HG03378 (cell line): ENCODE data around the gene IKZF3.
"Not testable (repeated sequence)": the region's sequence is repeated elsewhere in the genome, so short reads cannot be mapped to it uniquely, and the experiment has no call there.

Source experiments
- ATAC-seq: cut with Tn5 transposase; IDR thresholded peaks from one replicate; pipeline ENCODE4 v1.9.1; 2021; ENCODE audit warnings: mild to moderate bottlenecking, moderate library complexity; ENCODE audit not compliant: unreplicated experiment

The IKZF3 gene

DNA sequence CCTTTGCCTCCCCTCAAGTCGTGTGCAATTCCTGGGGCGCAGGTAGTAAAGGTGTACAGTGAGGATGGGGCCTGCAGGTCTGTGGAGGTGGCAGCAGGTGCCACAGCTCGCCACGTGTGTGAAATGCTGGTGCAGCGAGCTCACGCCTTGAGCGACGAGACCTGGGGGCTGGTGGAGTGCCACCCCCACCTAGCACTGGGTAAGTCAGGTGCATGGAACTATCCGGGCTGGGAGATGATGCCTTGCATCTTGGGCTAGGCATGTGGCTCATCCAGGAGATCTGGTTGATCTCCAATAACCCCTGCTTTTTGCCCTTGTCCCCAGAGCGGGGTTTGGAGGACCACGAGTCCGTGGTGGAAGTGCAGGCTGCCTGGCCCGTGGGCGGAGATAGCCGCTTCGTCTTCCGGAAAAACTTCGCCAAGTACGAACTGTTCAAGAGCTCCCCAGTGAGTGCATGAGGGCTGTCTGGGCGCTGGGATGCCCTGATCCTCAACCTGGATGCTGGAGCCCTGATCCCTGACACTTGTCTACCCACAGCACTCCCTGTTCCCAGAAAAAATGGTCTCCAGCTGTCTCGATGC, 121.2 kb downstream of the IKZF3 start:
- ATAC-seq = no peak

DNA sequence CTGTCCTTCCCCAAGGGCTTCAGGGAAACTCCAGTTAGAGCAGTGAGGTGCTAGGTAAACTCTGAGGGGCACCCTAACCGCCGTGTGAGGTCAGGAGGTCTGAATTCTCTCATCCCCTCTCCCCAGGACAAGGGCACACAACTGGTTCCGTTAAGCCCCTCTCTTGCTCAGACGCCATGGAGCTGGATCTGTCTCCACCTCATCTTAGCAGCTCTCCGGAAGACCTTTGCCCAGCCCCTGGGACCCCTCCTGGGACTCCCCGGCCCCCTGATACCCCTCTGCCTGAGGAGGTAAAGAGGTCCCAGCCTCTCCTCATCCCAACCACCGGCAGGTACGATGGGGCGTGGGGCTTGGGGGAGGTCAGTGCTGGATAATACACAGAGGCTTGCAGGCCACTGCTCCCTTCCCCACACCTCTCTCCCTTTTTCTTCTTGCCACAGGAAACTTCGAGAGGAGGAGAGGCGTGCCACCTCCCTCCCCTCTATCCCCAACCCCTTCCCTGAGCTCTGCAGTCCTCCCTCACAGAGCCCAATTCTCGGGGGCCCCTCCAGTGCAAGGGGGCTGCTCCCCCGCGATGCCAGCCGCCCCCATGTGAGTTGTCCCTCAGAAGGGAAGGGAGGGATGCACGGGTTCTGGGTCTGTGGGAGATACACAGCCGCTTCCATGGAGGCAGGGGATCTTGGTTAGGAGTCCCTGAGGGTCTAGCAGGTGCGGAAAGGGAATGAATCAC, 121.8 kb downstream of the IKZF3 start:
- no peak for ATAC-seq

DNA sequence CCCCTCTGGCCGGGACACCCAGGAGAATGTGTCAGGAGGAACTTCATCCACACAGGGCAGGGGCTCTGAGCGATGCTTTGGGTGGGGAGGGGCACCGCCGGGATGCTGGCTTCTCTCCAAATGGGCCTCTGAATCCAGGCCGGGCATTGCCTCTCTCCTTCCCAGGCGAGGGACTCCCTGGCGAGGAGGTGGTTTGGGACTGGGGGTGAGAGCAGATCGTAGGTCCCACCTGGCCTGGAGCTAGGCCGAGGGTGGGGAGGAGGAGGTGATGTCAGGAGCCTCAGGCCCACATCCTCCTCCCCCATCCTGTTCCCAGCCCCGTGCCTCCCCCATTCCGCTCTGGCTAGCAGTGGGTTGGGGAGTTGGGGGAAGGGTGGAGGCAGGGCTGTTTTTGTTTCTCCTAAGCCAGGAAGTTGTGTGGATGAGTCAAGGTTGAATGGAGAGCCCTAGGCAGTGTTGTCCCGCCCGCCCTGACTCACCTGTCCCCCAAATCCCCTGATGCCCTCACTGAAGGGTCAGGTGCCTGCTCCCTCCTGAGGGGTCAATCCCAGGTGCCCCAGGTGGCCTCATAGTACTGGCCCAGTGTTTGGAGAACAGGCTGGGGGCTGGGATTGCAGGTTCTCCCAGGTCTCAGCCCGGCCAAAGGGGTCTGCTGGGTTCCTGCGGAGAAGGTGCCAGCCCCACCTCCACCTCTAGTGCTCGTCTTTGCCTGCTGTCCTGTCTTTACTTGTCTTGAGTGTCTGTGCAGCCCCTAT, 123.6 kb downstream of the IKZF3 start:
- ATAC-seq = no peak

DNA sequence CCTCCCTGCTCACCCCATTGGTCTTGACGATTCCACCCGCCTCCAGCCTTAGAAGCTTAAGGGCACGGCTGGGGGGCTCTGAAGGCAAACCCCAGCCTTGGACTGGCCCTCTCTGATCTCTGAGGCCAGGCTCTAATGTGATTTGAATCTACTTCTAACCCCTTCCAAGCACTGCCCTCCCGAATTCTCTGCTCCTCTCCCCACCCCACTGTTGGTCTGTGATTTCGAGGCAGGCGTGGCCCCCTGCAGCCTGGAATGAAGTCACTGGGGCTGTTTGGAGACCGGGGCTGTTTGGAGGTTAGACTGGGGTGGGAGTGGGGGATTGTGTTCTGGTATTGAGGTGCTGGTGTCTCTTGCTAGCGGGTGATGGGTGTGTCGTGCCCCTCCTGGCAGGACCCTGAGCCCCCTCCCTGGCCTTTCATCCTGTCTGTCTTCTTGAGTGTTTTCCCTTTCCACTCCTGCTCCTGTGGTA, 124.2 kb downstream of the IKZF3 start:
- no peak for ATAC-seq

DNA sequence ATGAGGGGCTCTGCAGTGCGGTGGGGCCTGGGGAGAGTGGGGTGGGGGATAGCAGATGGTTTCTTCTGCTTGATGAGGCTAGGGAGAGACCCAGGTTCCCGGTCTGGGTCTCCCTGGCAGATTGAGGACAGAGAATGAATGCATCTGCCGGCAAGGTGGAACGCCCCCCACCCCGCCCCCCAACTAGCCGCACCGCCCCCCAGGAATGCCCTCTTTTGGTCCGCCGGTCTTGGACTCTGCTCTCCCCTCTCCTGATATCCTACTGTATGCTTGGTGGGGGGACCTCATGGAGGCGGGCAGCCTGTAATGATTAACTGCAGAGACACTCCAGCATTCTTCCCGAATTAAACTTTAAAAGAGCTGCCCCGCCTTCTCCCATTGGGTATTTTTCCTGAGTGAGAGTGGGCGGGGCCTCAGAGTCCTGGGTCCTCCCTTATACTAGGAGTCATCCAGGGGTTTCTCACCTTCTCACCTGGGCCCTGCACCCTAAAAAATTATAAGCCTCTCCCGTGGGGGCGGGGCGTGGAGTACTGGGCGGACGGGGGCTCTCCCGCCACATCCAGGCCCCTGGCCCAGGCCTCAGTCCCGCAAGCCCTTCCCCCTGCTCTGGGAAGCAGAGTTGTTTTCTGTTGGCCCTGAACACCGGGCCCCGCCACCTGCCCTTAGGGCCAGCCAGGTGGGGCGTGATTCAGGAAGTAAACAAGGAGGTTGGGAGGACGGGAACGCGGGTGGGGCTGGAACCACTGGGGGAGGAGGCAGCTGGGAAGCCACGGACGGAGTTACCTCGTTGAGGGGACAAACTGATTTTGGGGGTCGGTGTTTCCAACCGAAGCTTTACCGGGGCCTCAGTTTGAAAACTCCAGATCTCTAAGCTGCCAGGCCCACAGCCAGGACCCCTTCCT, 124.9 kb downstream of the IKZF3 start:
- no peak for ATAC-seq

DNA sequence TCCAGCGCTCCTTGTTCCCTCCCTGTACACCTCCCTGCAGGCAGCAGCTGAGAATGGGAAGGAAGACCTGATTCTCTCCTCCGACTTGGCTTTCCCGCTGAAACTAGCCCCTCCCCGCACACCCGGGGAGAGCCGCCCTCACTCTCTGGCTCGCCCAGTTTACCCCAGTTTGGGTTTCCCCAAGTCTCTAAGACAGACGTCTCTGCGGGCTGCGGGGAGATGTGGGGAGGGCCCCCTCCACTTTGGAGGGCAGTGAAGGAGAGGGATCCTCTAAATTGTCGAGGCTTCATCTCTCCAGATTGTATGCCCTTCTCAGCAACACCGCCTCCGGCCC, 125.6 kb downstream of the IKZF3 start:
- ATAC-seq = no peak

DNA sequence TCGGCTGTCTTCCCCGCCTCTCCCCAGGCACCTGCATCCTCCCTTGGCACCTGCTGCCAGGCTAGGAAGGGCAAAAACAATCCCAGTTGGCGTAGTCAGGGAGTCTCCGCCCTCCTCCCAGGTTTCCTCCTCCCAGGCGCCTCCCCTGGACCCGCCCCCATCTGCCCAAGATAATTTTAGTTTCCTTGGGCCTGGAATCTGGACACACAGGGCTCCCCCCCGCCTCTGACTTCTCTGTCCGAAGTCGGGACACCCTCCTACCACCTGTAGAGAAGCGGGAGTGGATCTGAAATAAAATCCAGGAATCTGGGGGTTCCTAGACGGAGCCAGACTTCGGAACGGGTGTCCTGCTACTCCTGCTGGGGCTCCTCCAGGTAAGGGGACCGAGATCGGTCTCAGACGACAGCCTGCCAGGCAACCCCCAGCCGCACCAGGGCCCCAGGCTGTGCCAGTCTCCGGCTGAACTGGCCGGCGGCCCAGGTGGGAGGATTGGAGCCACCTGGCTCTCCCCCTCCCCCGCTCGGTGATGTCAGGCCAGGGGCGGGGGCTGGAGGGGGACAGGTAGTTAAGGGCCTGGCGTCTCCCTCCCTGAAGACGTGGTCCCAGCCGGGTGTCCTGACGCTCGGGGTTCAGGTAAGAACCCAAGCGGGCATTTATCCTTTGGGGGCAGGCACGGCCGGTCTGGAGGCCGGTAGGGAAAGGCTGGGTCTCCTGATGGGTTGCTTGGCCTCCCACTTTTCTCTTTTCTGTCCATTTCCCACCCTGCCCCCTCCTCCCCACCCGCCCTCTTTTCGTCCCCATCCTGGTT, 126.1 kb downstream of the IKZF3 start, which contains the start of gene GRB7:
TSS of gene GRB7 (plus strand) at position 179 of the 808 bp plus-strand sequence. CDS start 4,364 bp downstream, outside the sequence.
- ATAC-seq = no peak

DNA sequence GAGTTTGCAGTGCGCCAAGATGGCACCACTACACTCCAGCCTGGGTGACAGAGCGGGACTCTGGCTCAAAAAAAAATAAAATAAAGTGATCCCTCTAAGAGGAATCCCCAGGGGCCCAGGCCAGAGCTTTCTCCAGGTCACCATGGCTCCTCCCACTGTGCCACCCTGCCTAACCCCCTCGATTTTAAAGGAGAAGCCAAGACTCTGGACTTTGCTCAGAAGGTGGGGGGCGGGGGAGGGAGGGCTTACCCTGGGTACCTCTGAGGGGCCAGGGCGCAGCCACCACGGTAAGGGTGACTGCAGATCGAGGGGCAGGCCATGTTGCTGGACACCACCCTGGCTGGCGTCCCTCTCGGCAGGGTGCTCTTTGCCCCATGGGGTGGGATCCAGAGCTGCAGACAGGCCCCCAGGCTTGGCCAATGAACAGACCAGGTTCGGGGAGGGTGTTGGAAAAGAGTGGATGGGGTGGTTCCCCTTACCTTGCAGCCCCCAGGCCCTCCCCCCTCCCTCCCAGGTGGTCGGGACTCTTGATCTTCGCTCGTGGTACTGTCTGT, 126.8 kb downstream of the IKZF3 start:
- no peak for ATAC-seq

DNA sequence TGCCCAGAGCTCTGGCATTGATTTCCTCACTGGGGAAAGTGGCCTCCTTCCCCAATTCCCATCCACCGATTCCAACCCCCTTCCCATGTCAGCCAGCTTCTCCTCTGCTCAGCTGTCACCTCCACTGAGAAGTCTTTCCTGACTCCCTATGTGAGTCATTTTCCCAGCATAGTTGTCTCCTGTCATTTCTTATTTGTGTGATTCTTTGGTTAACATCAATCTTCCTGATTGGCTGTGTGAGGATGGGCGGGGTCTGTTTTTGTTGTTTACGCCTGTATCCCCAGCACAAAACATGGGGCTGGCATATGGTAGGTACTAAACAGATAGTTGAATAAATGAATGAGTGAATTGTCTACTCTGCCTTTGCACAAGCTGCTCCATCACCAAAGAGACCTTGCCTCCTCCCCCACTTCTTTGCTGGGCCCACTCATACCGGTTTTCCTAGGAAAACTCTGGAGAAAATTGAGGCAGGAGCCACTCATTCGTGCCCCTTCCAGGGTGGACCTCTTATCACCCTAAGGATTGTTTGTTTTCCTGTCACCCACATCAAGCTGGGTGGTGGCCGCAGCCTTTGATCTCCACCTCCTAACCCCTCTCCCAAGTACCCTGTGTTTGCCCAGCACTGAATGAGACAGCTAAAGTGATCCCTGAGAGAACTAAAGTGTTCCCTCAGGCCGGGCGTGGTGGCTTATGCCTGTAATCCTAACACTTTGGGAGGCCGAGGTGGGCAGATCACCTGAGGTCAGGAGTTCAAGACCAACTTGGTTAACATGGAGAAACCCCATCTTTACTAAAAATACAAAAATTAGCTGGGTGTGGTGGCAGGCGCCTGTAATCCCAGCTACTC, 127.6 kb downstream of the IKZF3 start:
- ATAC-seq = no peak

DNA sequence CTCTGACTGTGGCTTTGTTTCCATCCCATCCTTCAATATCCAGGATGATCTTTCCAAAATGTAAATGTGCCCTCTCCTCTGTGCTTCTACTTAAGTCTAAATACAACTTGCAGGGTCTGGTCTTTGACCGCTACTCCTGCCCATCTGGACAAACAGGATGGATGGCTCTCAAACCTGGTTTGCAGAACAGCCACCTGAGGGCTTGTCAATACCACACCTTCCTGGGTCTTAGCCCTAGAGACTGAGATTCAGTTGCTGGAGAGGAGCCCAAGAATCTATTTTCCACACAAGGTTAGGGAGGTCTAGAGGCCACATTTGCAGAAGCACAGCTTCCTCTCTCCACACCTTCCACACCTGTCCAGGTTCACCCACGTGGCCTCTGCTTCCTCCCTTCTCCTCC, 128.2 kb downstream of the IKZF3 start:
- ATAC-seq = no peak

DNA sequence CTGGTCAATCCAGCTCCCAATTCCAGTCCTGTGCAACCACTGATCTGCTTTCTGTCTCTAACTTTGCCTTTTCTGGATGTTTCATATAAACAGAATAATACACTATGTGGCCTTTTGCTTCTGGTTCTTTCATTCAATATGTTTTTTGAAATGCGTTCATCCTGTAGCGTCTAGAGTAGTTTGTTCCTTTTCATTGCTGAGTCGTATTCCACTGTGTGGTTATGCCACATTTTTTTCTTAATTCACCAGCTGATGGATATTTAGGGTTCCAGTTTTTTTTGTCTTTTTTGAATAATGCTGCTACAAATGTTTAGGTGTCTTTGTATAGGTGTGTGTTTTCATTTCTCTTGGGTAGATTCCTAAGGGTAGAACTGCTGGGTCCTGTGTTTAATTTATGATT, 131.5 kb downstream of the IKZF3 start:
- ATAC-seq = no peak

DNA sequence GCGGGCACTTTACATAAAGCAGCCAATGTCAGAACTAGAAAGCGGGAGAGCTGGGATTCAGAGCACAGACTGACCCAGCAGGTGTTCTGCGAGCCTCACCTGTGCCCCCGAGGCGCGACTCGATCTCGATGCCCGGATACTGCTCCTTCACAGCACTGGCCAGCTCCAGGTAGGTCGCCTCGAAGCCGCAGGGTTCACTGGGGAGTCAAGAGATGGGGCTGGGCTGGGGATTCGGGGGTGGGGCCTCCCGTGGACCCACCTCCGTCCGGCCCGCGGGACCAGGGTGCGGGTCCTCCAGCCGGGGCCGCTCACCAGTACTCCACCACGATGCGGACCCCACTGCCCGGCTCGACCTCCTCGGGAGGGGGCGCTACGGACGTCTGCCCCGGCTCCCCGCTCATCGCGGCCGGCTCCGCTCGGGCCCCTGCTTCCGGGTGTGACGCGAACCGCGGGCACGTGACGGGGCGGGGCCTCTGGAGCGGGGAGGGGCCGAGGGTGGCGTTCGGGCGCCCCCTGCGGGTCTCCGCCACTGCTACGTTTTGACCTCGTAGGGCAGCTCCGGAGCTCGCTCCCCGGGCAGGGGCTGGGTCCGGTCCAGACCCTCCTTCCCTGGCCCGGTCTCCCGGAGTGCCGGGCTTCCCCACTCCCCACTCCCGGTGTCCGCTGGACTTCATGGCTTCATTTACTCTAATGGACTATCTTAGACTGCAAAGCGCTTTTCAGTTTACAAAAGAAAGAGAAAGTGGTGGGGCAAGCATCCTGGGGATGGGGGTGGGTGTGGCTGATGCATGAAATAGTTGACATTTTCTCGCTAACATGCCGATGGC, 133.8 kb downstream of the IKZF3 start, which contains the start of gene MIEN1:
TSS of gene MIEN1 (minus strand) at position 438 of the 827 bp plus-strand sequence. CDS start at position 401, 37 bp downstream.
- ATAC-seq = peak; percentile 57

DNA sequence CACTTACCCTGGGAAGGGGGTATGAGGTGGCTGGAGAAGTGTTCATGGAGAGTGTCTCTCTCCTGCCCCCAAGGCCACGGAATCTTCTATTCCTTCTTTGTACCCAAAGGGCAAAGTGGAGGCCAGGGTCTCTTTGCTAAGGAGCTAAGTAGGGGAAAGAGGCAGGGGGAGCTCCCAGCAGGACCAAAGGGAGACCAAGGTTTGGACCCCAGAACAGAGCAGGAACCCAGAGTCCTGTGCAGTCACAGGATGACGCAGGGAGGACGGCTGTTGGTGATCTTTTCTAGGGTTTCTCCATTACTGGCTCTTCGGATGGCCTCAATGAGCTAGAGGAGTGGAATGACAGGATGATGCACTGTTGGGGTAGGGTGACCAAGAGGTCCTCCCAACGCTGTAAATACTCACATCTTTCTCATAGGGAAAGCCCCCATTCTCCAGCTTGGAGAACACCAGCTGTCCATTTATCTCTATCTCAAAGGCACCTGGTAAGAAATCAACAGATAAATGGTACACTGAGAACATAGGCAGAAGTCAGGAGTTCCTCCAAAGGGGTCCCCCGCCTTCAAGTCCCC, 134.7 kb downstream of the IKZF3 start:
- ATAC-seq = no peak

DNA sequence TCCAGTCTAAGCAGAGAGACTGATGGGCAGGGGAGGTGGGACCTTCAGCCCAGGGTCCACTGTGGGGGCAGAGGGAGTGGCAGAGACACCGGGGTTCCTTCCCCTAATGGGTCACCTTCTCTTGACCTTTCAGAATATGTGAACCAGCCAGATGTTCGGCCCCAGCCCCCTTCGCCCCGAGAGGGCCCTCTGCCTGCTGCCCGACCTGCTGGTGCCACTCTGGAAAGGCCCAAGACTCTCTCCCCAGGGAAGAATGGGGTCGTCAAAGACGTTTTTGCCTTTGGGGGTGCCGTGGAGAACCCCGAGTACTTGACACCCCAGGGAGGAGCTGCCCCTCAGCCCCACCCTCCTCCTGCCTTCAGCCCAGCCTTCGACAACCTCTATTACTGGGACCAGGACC, 136.6 kb downstream of the IKZF3 start:
- no peak for ATAC-seq

DNA sequence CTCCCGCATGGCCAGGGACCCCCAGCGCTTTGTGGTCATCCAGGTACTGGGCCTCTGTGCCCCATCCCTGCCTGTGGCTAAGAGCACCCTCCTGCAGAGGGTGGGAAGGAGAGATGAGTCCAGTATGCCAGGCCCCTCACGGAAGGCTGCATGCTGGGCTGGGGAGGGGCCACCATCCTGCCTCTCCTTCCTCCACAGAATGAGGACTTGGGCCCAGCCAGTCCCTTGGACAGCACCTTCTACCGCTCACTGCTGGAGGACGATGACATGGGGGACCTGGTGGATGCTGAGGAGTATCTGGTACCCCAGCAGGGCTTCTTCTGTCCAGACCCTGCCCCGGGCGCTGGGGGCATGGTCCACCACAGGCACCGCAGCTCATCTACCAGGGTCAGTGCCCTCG, 137.5 kb downstream of the IKZF3 start:
- ATAC-seq = no peak

DNA sequence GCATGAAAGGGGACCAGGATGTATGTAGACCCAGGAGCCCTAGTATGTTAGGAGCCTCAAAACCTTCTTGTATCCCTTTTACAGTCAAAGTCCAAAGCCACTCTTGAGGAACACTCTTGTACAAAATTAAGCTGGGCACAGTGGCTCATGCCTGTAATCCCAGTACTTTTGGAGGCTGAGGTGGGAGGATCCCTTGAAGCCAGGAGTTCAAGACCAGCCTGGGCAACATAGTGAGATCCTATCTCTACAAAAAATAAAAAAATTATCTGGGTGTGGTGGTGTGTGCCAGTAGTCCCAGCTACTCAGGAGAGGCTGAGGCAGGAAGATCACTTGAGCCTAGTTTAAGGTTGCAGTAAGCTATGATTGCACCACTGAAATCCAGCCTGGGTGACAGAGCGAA, 138.2 kb downstream of the IKZF3 start:
- not testable (repeated sequence) for ATAC-seq

DNA sequence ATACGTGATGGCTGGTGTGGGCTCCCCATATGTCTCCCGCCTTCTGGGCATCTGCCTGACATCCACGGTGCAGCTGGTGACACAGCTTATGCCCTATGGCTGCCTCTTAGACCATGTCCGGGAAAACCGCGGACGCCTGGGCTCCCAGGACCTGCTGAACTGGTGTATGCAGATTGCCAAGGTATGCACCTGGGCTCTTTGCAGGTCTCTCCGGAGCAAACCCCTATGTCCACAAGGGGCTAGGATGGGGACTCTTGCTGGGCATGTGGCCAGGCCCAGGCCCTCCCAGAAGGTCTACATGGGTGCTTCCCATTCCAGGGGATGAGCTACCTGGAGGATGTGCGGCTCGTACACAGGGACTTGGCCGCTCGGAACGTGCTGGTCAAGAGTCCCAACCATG, 139.4 kb downstream of the IKZF3 start:
- ATAC-seq = no peak
